Transverse colon (tissue), 4 donors: ENCODE measurements around the gene HPX. TPM values are rescaled to one million over a fixed set of nuclear protein-coding genes. Genes with fewer than 3 reads are reported as not detected.

Experiments used
- DNase-seq: peaks from one replicate; pipeline ENCODE4 v3.0.0-alpha.2; 2019
- H3K27ac ChIP-seq, 4 donors: fragments of 200-600 bp; sonication (generic); 2 replicates each; pipeline ENCODE4 v1.5.1; 2016 to 2018; ENCODE audit warnings: inconsistent platforms in 4 of 4
- H3K27me3 ChIP-seq: fragments of 200-600 bp; sonication (generic); 2 replicates; pipeline ENCODE4 v1.5.1; 2017; ENCODE audit warnings: inconsistent platforms
- H3K36me3 ChIP-seq, 4 donors: fragments of 200-600 bp; sonication (generic); 2 replicates each; pipeline ENCODE4 v1.5.1; 2017 to 2019; ENCODE audit warnings: inconsistent platforms in 4 of 4
- H3K4me1 ChIP-seq, 4 donors: fragments of 200-600 bp; sonication (generic); 2 replicates each; pipeline ENCODE4 v1.5.1; 2017 to 2020; ENCODE audit warnings: inconsistent platforms in 4 of 4
- H3K4me3 ChIP-seq, 4 donors: fragments of 200-600 bp; sonication (generic); 1 replicate in 1 of 4; 2 replicates in 3 of 4; pipeline versions ENCODE4 v1.5.1 to v1.6.1; 2017 to 2019; ENCODE audit warnings: inconsistent platforms in 4 of 4
- H3K9me3 ChIP-seq, 2 donors: fragments of 200-600 bp; sonication (generic); 2 replicates each; pipeline ENCODE4 v1.5.1; 2017 to 2019; ENCODE audit warnings: inconsistent platforms in 2 of 2
- EP300 ChIP-seq: sonication (generic); formaldehyde crosslinking; IDR thresholded peaks from one replicate; pipeline ENCODE4 v1.6.1; 2017; ENCODE audit warnings: antibody characterized with exemption, low read depth
- POLR2A ChIP-seq: fragments of 450-650 bp; IDR thresholded peaks from one replicate; pipeline ENCODE4 v1.6.1; 2016; ENCODE audit warnings: antibody characterized with exemption, mild to moderate bottlenecking, moderate library complexity
- POLR2AphosphoS5 ChIP-seq, 3 donors: sonication (generic); formaldehyde crosslinking; IDR thresholded peaks; one replicate each; pipeline ENCODE4 v1.6.1; 2016; ENCODE audit warnings: antibody characterized with exemption in 3 of 3
- WGBS, 2 donors: methylation state at CpG; one replicate each; pipeline ENCODE4 v1.1.5; 2018; ENCODE audit warnings: low coverage in 1 of 2; 5-methylcytosine and 5-hydroxymethylcytosine counted together
- in situ Hi-C, 4 donors: fragments of 200-750 bp; cut with MboI; loops; one replicate each; pipeline versions ENCODE4 v1.15.0 to v1.15.1; 2017; ENCODE audit warnings: low sequenced_read_pairs in 3 of 4, low pct_ligation_motif_present in 1 of 4, low pct_unique_long_range_greater_than_20kb in 1 of 4
- intact Hi-C: fragments of 100-400 bp; cut with DNase I; formaldehyde crosslinking; loops from one replicate; pipeline ENCODE4 v1.15.1; 2023; ENCODE audit warnings: low total_unique reads
- total RNA-seq, 4 donors: library from RNA; depleted of rRNA; stranded (reverse); fragments of >200 nt; gene quantifications; one replicate each; pipeline ENCODE4 v1.1.0, GENCODE V29; 2016
- TF ChIP-seq, protein P1 (sequence below), 5 experiments: fragments of 200-600 bp in 3 of 5; fragments of 450-650 bp in 2 of 5; sonication (generic) in 3 of 5; IDR thresholded peaks; 1 replicate in 2 of 5; 2 replicates in 3 of 5; pipeline ENCODE4 v1.5.1; 2016 to 2017; ENCODE audit warnings: antibody characterized with exemption in 5 of 5, inconsistent platforms in 3 of 5, mild to moderate bottlenecking in 2 of 5, moderate library complexity in 1 of 5

HPX gene
- total RNA-seq, 4 donors from 2014 or later: 1.8 to 4.6 TPM; not detected in 2

DNA sequence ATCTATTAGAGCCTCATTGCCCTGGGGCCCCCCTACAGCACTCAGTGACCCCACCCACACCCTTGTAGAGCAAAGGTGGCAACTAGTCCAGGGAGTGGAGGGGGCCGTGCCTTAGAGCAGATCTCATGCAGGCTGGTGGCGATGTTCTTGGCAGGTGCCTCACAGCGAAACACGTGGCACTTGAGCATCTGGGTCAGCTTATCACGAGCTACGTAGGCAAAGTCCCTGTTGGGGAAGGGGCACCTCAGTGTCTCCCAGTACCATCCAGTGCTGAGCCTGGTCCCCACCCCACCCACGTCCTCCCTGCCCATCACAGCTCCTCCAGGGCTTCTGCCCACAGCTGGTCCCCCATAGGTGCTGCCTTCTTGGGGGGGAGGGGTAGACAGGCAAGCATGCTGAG lies 39.3 kb downstream of the HPX start:
- Histone ChIP-seq H3K9me3 (no peaks in the 10 kb centered on the region), H3K4me3 (no peak overlapping the region), H3K27ac (peak overlapping the region in 1 of 4 donors; percentile 23), H3K27me3 (no peaks in the 10 kb centered on the region), H3K4me1 (peaks cover 0 to 22% (median 5%) of the 10 kb centered on the region in 4 donors), H3K36me3 (no peaks in the 10 kb centered on the region)
- intact Hi-C loops (no loop called here), in situ Hi-C loops (no loop called here)
- DNase-seq: no peak
- TF ChIP-seq EP300 (no peak), POLR2A (no peak), POLR2AphosphoS5 (IDR thresholded peaks at IDR 0.05) (no peak)
- TF ChIP-seq, protein P1, sequence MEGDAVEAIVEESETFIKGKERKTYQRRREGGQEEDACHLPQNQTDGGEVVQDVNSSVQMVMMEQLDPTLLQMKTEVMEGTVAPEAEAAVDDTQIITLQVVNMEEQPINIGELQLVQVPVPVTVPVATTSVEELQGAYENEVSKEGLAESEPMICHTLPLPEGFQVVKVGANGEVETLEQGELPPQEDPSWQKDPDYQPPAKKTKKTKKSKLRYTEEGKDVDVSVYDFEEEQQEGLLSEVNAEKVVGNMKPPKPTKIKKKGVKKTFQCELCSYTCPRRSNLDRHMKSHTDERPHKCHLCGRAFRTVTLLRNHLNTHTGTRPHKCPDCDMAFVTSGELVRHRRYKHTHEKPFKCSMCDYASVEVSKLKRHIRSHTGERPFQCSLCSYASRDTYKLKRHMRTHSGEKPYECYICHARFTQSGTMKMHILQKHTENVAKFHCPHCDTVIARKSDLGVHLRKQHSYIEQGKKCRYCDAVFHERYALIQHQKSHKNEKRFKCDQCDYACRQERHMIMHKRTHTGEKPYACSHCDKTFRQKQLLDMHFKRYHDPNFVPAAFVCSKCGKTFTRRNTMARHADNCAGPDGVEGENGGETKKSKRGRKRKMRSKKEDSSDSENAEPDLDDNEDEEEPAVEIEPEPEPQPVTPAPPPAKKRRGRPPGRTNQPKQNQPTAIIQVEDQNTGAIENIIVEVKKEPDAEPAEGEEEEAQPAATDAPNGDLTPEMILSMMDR (IDR thresholded peaks at IDR 0.05): no peak
- 95% methylated on average over 7 of the region's 7 CpGs; no CpG with 5 or more reads in 1 of the 2 donors for WGBS, 2 donors

DNA sequence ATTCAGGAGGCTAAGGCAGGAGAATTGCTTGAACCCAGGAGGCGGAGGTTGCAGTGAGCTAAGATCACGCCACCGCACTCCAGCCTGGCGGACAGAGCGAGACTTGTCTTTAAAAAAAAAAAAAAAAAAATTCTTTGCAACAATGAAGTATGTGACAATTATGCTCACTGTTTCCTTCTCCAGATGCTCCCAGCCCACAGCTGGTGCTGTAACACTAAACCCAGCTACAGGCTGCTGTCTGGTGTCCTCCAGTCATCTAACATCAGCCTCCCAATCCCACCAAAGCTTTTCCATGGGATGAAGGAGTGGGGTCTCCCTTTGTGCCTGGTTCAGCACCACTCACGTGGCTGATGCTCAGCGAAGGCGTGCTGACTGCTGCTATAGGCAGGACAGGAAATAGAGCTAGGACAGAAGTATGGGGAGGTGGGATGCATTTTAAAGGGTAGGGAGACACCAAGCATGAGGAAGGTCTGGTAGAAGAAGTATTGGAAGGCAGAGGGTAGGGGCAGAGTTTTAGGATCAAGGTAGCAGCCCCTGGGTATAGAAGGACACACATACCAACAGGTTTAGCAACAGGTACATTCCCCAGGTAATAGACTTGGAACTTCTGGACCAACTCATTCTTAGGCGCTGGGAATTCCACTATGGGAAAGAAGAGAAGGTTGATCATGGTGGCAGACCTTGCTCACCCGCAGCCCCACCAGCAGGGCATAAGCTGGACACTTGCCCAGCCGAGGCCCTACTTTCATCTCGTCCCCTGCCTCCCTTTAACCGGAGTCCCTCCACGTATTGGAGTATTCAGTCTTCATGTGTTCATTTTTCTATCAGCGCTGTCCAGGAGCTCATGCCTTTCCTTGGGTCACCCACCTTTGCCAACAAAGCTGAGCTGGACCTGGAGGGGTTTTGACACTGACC lies 40.1 kb downstream of the HPX start:
- TF ChIP-seq, protein P1 (IDR thresholded peaks at IDR 0.05): no peak
- TF ChIP-seq EP300 (no peak), POLR2AphosphoS5 (IDR thresholded peaks at IDR 0.05) (no peak), POLR2A (no peak)
- 93 to 98% methylated on average over 8 to 15 of the region's 15 CpGs for WGBS, 2 donors
- H3K9me3 ChIP-seq: no peaks in the 10 kb centered on the region

DNA sequence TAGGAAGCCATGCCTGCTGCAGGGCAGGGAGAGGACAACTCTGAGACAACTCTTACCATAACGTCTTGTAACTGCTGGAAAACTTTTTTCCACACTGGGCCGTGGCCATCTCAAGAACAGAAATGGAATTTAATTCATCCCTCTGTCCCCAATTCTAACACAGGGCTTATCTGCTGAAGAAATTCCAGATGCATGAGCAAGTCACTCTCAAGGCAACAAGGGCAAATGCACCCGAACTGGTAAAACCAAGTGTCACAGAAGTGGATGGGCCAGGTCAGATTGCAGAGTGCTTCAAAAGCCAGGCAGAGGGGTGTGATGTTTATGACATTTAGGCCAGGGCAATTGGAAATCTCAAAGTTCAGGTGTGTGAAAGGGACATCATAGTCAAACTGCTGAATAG lies 43.2 kb downstream of the HPX start:
- no peaks in the 10 kb centered on the region for H3K27me3 ChIP-seq
- whole genome bisulfite sequencing, 2 donors: 67 to 69% methylated on average over 3 of the region's 3 CpGs
- no peaks in the 10 kb centered on the region for H3K36me3 ChIP-seq
- H3K27ac ChIP-seq: no peak overlapping the region
- DNase-seq: no peak
- H3K4me1 ChIP-seq: peaks cover 0 to 7% (median 0%) of the 10 kb centered on the region in 4 donors
- H3K9me3 ChIP-seq: no peaks in the 10 kb centered on the region
- TF ChIP-seq, protein P1 (IDR thresholded peaks at IDR 0.05): no peak
- TF ChIP-seq POLR2AphosphoS5 (IDR thresholded peaks at IDR 0.05): no peak
- TF ChIP-seq POLR2A: no peak
- no peak for TF ChIP-seq EP300
- intact Hi-C loops: no loop called here
- no peak overlapping the region for H3K4me3 ChIP-seq
- in situ Hi-C loops: no loop called here

More for the DNA sequence above, 40.1 kb downstream of the HPX start:
- Histone ChIP-seq H3K4me3 (no peak overlapping the region), H3K36me3 (no peaks in the 10 kb centered on the region), H3K27me3 (no peaks in the 10 kb centered on the region), H3K4me1 (peaks cover 0 to 18% (median 5%) of the 10 kb centered on the region in 4 donors), H3K27ac (no peak overlapping the region)
- intact Hi-C loops: no loop called here
- DNase-seq: no peak
- in situ Hi-C loops: no loop called here

DNA sequence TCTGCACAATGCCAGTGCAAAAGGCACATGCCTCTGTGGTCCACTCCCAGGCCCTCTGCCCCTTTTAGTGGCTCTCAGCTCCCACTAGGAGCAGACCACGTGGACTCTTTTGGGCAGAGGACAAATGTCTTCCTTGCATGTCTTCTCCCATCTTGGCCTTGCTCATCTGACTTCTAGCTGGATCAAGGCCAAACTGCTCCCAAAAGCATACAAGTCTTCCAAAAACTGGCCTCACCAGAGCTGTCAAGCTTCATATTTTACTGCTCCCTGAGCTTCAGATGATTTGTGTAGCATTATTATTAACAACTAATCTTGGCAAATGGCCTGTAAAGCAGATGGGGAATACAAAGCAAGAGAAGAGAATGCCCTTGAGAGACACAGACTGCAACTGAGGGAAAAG lies 43.6 kb downstream of the HPX start:
- DNase-seq: no peak
- Histone ChIP-seq H3K27me3 (no peaks in the 10 kb centered on the region), H3K9me3 (no peaks in the 10 kb centered on the region), H3K4me3 (no peak overlapping the region), H3K4me1 (peaks cover 0 to 7% (median 0%) of the 10 kb centered on the region in 4 donors), H3K36me3 (no peaks in the 10 kb centered on the region), H3K27ac (no peak overlapping the region)
- in situ Hi-C loops (no loop called here), intact Hi-C loops (no loop called here)
- TF ChIP-seq EP300 (no peak), POLR2AphosphoS5 (IDR thresholded peaks at IDR 0.05) (no peak), POLR2A (no peak)
- TF ChIP-seq, protein P1 (IDR thresholded peaks at IDR 0.05): no peak
- WGBS, 2 donors: 63 to 80% methylated on average over 1 of the region's 1 CpG
